HG03565 (cell line): ENCODE results near the gene PPP2R5C.
A peak's percentile ranks its signal among the peaks of the same experiment; 100 is the strongest.

Experiments
- ATAC-seq: cut with Tn5 transposase; IDR thresholded peaks from one replicate; pipeline ENCODE4 v1.9.1; 2021; ENCODE audit warnings: mild to moderate bottlenecking, moderate library complexity; ENCODE audit not compliant: unreplicated experiment

PPP2R5C gene

DNA sequence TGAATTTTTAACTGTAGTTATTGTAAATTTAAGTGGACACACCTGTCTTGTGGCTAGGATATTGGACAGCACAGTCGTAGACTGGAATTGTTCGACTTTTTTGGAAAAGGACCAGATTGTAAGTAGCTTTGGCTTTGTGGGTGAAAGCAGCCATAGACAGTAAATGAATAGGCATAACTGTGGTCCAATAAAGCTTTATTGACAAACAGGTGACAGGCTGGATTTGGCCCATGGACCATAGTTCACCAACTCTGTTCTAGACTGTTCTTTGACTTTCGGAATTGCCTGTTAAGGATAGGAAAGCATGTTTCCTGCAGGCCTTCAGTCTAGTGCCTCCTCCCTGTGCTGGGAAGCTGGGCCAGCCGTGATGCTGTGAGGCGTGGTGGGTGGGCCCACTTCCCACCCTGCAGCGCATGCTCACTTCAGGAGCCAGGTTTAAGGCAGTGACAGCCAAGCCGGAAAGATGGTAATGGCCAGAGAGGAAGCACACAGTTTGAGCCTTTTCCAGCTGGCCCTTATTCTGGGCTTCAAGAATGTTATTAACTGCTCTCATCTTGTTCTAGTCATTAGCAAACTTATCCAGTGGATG is 51.8 kb downstream of the PPP2R5C start:
- no peak for ATAC-seq

- no peak for ATAC-seq
These were observed 52.3 kb downstream of the PPP2R5C start for GRCh38 chr14:101813833-101814232.

DNA sequence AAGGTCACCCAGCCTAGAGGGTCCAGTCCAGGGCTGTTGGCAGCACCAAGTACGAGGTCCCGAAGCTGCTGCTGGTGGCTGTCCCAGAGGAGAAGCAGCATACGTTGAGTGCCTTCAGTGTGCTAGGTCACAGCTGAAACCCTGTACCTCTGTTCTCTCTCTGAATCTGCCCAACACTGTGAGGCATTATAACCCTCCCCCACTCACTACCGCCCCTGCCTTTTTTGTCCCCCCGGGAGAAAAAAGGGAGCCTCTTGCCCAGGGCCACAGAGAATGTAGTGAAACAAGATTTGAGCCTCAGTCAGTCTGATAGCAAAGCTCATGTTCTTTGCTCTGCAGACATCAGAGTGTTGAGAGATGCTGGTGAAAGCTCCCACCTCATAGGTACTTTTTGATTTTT is 53.4 kb downstream of the PPP2R5C start:
- no peak for ATAC-seq

- no peak for ATAC-seq
These were observed 54.5 kb downstream of the PPP2R5C start for GRCh38 chr14:101815994-101816393.

- no peak for ATAC-seq
These were observed 56.0 kb downstream of the PPP2R5C start for GRCh38 chr14:101817501-101818001.

GRCh38 chr14:101819251-101819990 is 57.9 kb downstream of the PPP2R5C start:
- no peak for ATAC-seq

GRCh38 chr14:101820283-101820798 is 58.8 kb downstream of the PPP2R5C start:
- ATAC-seq, result no peak

GRCh38 chr14:101821528-101821927 is 60.0 kb downstream of the PPP2R5C start:
- ATAC-seq, result no peak

- no peak for ATAC-seq
These were observed 61.6 kb downstream of the PPP2R5C start for GRCh38 chr14:101823066-101823465.

DNA sequence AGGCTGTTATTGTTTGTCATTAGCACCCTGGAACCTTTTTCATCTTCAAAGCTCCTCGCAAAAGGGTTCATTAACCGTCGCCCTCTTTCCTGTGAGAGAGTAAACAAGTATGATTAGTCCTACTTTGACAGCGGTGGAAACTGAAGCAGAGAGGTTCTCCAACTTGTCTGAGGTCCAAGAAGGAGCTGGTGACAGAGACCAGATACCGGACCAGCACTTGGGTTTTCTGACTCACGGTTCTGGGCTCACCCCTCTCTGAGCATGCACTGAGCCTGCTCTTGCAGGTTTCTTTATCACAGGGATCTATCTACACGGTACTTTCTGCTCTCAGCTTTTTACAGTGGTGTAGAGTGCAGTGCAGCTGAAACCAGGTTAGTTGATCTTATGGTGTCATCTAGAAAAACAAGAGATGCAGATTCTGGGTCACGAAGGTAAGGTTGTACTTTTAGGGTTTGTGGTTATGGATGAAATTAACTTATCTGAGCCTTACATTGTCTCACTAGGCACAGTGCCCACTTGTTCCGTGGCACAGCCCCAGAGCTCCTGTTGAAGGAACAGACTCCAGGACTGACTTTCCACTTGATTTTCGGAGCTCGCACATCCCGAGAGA is 62.1 kb downstream of the PPP2R5C start:
- peak; percentile 44 for ATAC-seq

- ATAC-seq, result peak; percentile 1
These were observed 62.8 kb downstream of the PPP2R5C start for GRCh38 chr14:101824339-101824727.

DNA sequence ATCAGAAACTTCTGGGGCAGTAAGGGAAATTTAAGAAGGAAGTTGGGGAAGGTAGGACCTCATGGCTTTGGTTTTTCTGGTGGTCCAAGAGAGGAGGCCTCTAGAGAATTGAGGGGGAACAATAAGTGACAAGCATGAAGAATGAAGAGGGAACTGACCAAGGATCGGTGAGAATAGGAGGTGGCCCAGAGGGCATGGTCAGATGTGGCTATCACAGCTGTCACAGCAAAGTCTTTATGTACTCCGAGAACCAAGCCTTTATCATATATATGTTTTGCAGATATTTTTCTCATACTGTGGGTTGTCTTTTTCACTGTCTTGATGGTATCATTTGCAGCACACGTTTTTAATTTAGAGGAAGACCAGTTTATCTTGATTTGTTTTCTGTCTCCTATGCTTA is 64.3 kb downstream of the PPP2R5C start:
- ATAC-seq, result no peak

- ATAC-seq, result no peak
These were observed 64.8 kb downstream of the PPP2R5C start for GRCh38 chr14:101826351-101826750.

DNA sequence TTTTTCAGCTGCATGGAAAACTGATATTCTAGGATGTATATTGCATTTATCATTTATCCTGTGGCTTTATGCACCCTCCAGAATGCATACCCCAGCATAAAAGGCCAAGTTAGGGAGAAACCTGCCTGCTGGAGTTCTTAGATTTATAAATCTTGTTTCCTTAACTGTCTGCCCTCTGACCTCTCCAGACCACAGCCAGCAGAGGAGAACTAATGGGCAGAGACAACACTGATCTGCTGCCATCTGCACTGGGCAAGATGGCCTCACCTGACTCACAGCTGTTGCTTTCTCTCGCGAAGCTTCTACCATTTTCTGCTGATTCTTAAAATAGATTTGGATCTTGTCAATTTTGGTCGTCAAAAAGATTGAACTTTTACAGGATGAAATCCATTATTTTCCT is 65.8 kb downstream of the PPP2R5C start:
- ATAC-seq, result no peak

GRCh38 chr14:101828046-101828445 is 66.5 kb downstream of the PPP2R5C start:
- no peak for ATAC-seq

DNA sequence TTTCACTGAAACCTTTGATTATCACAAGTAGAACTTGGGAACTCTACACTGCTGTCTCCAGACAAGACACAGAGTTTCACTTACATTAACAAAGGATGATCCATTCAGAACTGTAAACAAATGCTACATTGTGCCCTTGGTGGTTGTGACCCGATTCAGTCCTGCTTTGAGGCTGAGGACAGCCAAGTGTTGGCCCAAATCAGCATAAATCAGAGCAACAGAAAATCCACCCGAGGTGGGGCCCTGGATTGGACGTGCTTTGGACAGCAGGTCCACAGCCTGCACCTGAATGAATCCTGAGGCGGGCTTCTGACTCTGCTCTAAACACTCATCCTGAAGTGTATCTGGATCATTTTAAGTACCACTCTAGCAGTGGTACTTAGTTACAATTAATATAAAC is 68.8 kb downstream of the PPP2R5C start:
- no peak for ATAC-seq

GRCh38 chr14:101833045-101833444 is 71.5 kb downstream of the PPP2R5C start:
- no peak for ATAC-seq

DNA sequence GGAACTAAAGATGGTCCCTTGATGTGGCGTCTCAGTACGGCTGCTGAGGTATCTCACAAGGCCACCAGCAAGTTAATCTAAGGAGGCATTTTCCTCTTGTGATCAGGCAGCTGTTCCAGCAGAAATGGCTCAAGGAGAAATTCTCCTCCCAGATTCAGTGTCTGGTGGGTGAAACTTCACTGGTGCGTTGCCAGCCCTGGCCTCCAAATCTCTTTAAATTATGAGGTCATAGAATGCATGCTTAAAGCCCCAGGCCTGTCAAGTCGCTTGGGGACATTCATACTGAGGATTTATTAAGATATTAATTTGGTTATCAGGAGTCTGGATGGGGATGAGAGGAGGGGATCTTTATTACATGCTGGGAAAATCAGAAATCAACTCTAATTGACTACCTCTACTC is 72.9 kb downstream of the PPP2R5C start:
- no peak for ATAC-seq

GRCh38 chr14:101834800-101835547 is 73.5 kb downstream of the PPP2R5C start:
- no peak for ATAC-seq

DNA sequence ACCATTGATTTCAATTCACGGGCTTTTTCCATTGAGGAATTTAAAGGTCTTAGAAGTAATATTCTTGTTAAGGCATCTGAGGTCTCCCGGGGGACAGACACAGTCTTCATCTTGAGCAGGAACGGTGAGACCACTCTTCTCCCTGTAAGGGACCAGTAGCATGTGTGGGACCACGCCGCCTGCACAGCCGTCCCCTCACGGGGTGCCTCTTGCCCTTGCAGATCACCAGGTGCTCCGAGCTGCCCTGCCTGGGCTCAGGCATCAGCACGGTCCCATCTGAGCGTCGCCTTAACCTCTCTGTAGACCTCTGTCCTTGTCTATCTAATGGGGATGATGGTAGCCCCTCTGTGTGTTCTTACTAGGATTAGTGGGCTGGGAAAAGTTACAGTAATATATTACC is 74.1 kb downstream of the PPP2R5C start:
- no peak for ATAC-seq

DNA sequence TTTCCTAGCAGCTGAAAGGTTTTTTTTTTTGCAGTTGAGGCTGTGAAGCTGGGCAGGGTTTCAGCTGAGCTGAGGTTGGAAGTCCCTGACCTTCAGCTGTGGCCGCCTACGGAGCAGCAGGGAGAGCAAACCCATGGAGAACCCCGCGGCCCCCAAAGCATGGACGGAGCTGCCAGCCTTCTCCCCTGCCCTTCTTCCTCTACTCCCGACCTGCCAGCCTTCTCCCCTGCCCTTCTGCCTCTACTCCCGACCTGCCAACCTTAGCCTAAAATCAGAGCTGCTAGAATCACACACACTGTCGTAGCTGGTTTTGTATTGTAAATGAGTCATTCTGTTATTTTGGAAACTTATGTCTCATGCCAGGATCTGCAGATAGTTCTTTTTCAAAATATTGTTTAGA is 74.6 kb downstream of the PPP2R5C start:
- ATAC-seq, result no peak
